Measurements from ENCODE around the gene LIPE.
A peak's percentile ranks its signal among the peaks of the same experiment; 100 is the strongest.
"Not testable (repeated sequence)": the region's sequence is repeated elsewhere in the genome, so short reads cannot be mapped to it uniquely, and the experiment has no call there.

LIPE gene

GRCh38 chr19:42427313-42427712, at the start of gene LIPE:
LIPE (minus strand) TSS chr19:42427388; CDS start chr19:42427149, 239 bp downstream.
- peak in 1 of 2 donors; percentile 27 for DNase-seq

- DNase-seq = no peak
These were observed 48.2 kb upstream of the LIPE start for GRCh38 chr19:42475366-42475765.

- no peak for DNase-seq
These were observed 47.6 kb upstream of the LIPE start for GRCh38 chr19:42474743-42475142.

- no peak for DNase-seq
These were observed 46.5 kb upstream of the LIPE start for GRCh38 chr19:42473686-42474085.

GRCh38 chr19:42472402-42473147, 45.4 kb upstream of the LIPE start:
- no peak for DNase-seq

GRCh38 chr19:42471554-42472249, 44.5 kb upstream of the LIPE start:
- DNase-seq = no peak

GRCh38 chr19:42469311-42470235, 42.4 kb upstream of the LIPE start:
- DNase-seq = no peak

GRCh38 chr19:42468273-42468796, 41.1 kb upstream of the LIPE start:
- no peak for DNase-seq

GRCh38 chr19:42467183-42467760, 40.1 kb upstream of the LIPE start:
- DNase-seq = peak in 1 of 2 donors; percentile 37

- no peak for DNase-seq
These were observed 39.5 kb upstream of the LIPE start for GRCh38 chr19:42466521-42467182.

GRCh38 chr19:42465827-42466280, 38.7 kb upstream of the LIPE start:
- DNase-seq = no peak

- DNase-seq = no peak
These were observed 34.6 kb upstream of the LIPE start for GRCh38 chr19:42461700-42462324.

GRCh38 chr19:42461231-42461630, 34.0 kb upstream of the LIPE start:
- not testable (repeated sequence) for DNase-seq

GRCh38 chr19:42459926-42460325, 32.7 kb upstream of the LIPE start:
- no peak for DNase-seq

GRCh38 chr19:42455621-42456081, 28.5 kb upstream of the LIPE start:
- DNase-seq = peak; percentile 52 to 60

GRCh38 chr19:42455086-42455485, 27.9 kb upstream of the LIPE start:
- DNase-seq = no peak

GRCh38 chr19:42452590-42452989, 25.4 kb upstream of the LIPE start:
- no peak for DNase-seq

- peak; percentile 76 to 88 for DNase-seq
These were observed 23.2 kb upstream of the LIPE start for GRCh38 chr19:42450314-42450934.

GRCh38 chr19:42448306-42448705, 21.1 kb upstream of the LIPE start:
- DNase-seq = not testable (repeated sequence)

GRCh38 chr19:42445948-42446347, 18.8 kb upstream of the LIPE start:
- DNase-seq = no peak

- DNase-seq = no peak
These were observed 16.8 kb upstream of the LIPE start for GRCh38 chr19:42443944-42444398.
